Effector memory CD4-positive, alpha-beta T cell (primary cell): Measurements from ENCODE around the gene HIVEP3.

Experiments
- DNase-seq, 3 donors: peaks; one replicate each; pipeline ENCODE4 v3.0.0-alpha.2; 2020
- H3K27ac ChIP-seq: 2 replicates; pipeline ENCODE4 v1.7.0; 2013; ENCODE audit warnings: mild to moderate bottlenecking, low read length, moderate library complexity; ENCODE audit not compliant: insufficient read depth, poor library complexity, severe bottlenecking
- H3K27me3 ChIP-seq: replicated peaks from 2 replicates; pipeline ENCODE4 v1.7.0; 2013; ENCODE audit warnings: mild to moderate bottlenecking, low read length; ENCODE audit not compliant: insufficient read depth, control insufficient read depth, poor library complexity, severe bottlenecking
- H3K36me3 ChIP-seq: 2 replicates; pipeline ENCODE4 v1.7.0; 2013; ENCODE audit warnings: mild to moderate bottlenecking, low read length, moderate library complexity; ENCODE audit not compliant: control insufficient read depth, insufficient read depth
- H3K4me1 ChIP-seq: 2 replicates; pipeline ENCODE4 v1.7.0; 2013; ENCODE audit warnings: low read length, mild to moderate bottlenecking; ENCODE audit not compliant: control insufficient read depth, insufficient read depth, poor library complexity, severe bottlenecking
- H3K4me3 ChIP-seq: 2 replicates; pipeline ENCODE4 v1.7.0; 2013; ENCODE audit warnings: low read length, low read depth, mild to moderate bottlenecking; ENCODE audit not compliant: insufficient read depth, poor library complexity, severe bottlenecking
- H3K9me3 ChIP-seq: 2 replicates; pipeline ENCODE4 v1.7.0; 2013; ENCODE audit warnings: mild to moderate bottlenecking, low read length, moderate library complexity; ENCODE audit not compliant: control insufficient read depth

Gene HIVEP3

GRCh38 chr1:41489561-41489960, 429.2 kb downstream of the HIVEP3 start:
- Histone ChIP-seq H3K4me1 (no peaks in the 10 kb centered on the region), H3K4me3 (no peak overlapping the region), H3K9me3 (no peaks in the 10 kb centered on the region), H3K27ac (no peak overlapping the region), H3K36me3 (no peaks in the 10 kb centered on the region), H3K27me3 (no peaks in the 10 kb centered on the region)
- DNase-seq: no peak

GRCh38 chr1:41488040-41488951, 430.4 kb downstream of the HIVEP3 start:
- H3K36me3 ChIP-seq: no peaks in the 10 kb centered on the region
- H3K4me1 ChIP-seq: no peaks in the 10 kb centered on the region
- H3K27ac ChIP-seq: no peak overlapping the region
- DNase-seq: no peak
- H3K9me3 ChIP-seq: no peaks in the 10 kb centered on the region
- no peaks in the 10 kb centered on the region for H3K27me3 ChIP-seq
- H3K4me3 ChIP-seq: no peak overlapping the region

- H3K4me1 ChIP-seq: no peaks in the 10 kb centered on the region
- H3K36me3 ChIP-seq: no peaks in the 10 kb centered on the region
- no peak overlapping the region for H3K27ac ChIP-seq
- H3K27me3 ChIP-seq: no peaks in the 10 kb centered on the region
- no peak for DNase-seq
- no peaks in the 10 kb centered on the region for H3K9me3 ChIP-seq
- no peak overlapping the region for H3K4me3 ChIP-seq
Measured at GRCh38 chr1:41487126-41488039, 431.3 kb downstream of the HIVEP3 start.

- no peaks in the 10 kb centered on the region for H3K27me3 ChIP-seq
Measured at GRCh38 chr1:41486371-41487125, 432.2 kb downstream of the HIVEP3 start.

GRCh38 chr1:41486053-41486370, 432.7 kb downstream of the HIVEP3 start:
- Histone ChIP-seq H3K27ac (no peak overlapping the region), H3K4me1 (no peaks in the 10 kb centered on the region), H3K27me3 (no peaks in the 10 kb centered on the region), H3K4me3 (no peak overlapping the region), H3K9me3 (no peaks in the 10 kb centered on the region), H3K36me3 (no peaks in the 10 kb centered on the region)
- no peak for DNase-seq

More at GRCh38 chr1:41486371-41487125, 432.2 kb downstream of the HIVEP3 start:
- H3K27ac ChIP-seq: no peak overlapping the region
- H3K4me3 ChIP-seq: no peak overlapping the region
- DNase-seq: no peak
- H3K36me3 ChIP-seq: no peaks in the 10 kb centered on the region
- H3K9me3 ChIP-seq: no peaks in the 10 kb centered on the region
- no peaks in the 10 kb centered on the region for H3K4me1 ChIP-seq

- Histone ChIP-seq H3K27me3 (no peaks in the 10 kb centered on the region), H3K27ac (no peak overlapping the region), H3K36me3 (no peaks in the 10 kb centered on the region), H3K9me3 (no peaks in the 10 kb centered on the region), H3K4me1 (no peaks in the 10 kb centered on the region), H3K4me3 (no peak overlapping the region)
- no peak for DNase-seq
Measured at GRCh38 chr1:41485605-41486004, 433.1 kb downstream of the HIVEP3 start.

- no peaks in the 10 kb centered on the region for H3K36me3 ChIP-seq
- H3K9me3 ChIP-seq: no peaks in the 10 kb centered on the region
- no peak for DNase-seq
- no peaks in the 10 kb centered on the region for H3K27me3 ChIP-seq
- H3K4me1 ChIP-seq: no peaks in the 10 kb centered on the region
- H3K4me3 ChIP-seq: no peak within 1 kb of the TSS
- no peak within 1 kb of the TSS for H3K27ac ChIP-seq
Measured at GRCh38 chr1:41484402-41485241, 434.1 kb downstream of the HIVEP3 start, which contains the start of gene EDN2. TSS of gene EDN2 (minus strand) at chr1:41484683. CDS start at chr1:41484601, 82 bp downstream.

- H3K27me3 ChIP-seq: no peaks in the 10 kb centered on the region
- no peak overlapping the region for H3K27ac ChIP-seq
- H3K36me3 ChIP-seq: no peaks in the 10 kb centered on the region
- no peak overlapping the region for H3K4me3 ChIP-seq
- no peaks in the 10 kb centered on the region for H3K4me1 ChIP-seq
- no peaks in the 10 kb centered on the region for H3K9me3 ChIP-seq
- no peak for DNase-seq
Measured at GRCh38 chr1:41483960-41484401, 434.7 kb downstream of the HIVEP3 start.
